H1 (cell line): ENCODE measurements around the gene APMAP. TPM values are rescaled to one million over a fixed set of nuclear protein-coding genes. Genes with fewer than 3 reads are reported as not detected.

Source experiments
- CTCF ChIA-PET: fragments of 300-600 bp; sonication (Branson Sonifier 250); formaldehyde crosslinking; loops from one replicate; lab custom pipeline; 2021; ENCODE audit not compliant: partially characterized antibody; lab: Charles Lee
- POLR2A ChIA-PET: fragments of 300-600 bp; sonication (Branson Sonifier 250); formaldehyde crosslinking; loops from one replicate; lab custom pipeline; 2021; ENCODE audit warnings: inconsistent platforms; ENCODE audit not compliant: partially characterized antibody; lab: Charles Lee
- DNase-seq, 2 experiments: peaks; one replicate each; pipeline versions ENCODE4 v3.0.0 to v3.0.0-alpha.2; 2010 to 2022; ENCODE audit warnings: low spot score in 2 of 2, low read depth in 1 of 2, mixed read lengths in 1 of 2
- FAIRE-seq: peaks from 2 replicates; lab custom pipeline; 2011; peaks lifted over from hg19 to GRCh38; lab: Jason Lieb, UNC
- H2AFZ ChIP-seq: 2 replicates; pipeline ENCODE4 v1.8.1; 2012; ENCODE audit warnings: low read length, inconsistent platforms
- H2AK5ac ChIP-seq: 2 replicates; pipeline ENCODE4 v1.6.1; 2013; ENCODE audit warnings: low read depth, low read length
- H2BK120ac ChIP-seq: replicated peaks from 2 replicates; pipeline ENCODE3; 2013; ENCODE audit warnings: low read depth, low read length, inconsistent platforms
- H2BK12ac ChIP-seq: 2 replicates; pipeline ENCODE4 v1.6.1; 2013; ENCODE audit warnings: low read depth, low read length
- H2BK15ac ChIP-seq: 2 replicates; pipeline ENCODE4 v1.6.1; 2013; ENCODE audit warnings: low read length
- H2BK20ac ChIP-seq: 2 replicates; pipeline ENCODE4 v1.6.1; 2013; ENCODE audit warnings: low read length
- H2BK5ac ChIP-seq: 2 replicates; pipeline ENCODE4 v1.6.1; 2013; ENCODE audit warnings: low read depth, low read length
- H3K14ac ChIP-seq: 2 replicates; pipeline ENCODE4 v1.6.1; 2013; ENCODE audit warnings: inconsistent platforms; ENCODE audit not compliant: insufficient read length
- H3K18ac ChIP-seq: 2 replicates; pipeline ENCODE4 v1.6.1; 2013; ENCODE audit warnings: low read length; ENCODE audit errors: extremely low read depth
- H3K23ac ChIP-seq: 2 replicates; pipeline ENCODE4 v1.6.1; 2013; ENCODE audit warnings: inconsistent platforms; ENCODE audit not compliant: insufficient read length
- H3K23me2 ChIP-seq: 2 replicates; pipeline ENCODE4 v1.6.1; 2013; ENCODE audit warnings: low read depth, low read length
- H3K27ac ChIP-seq: 2 replicates; pipeline ENCODE4 v1.6.1; 2011; ENCODE audit warnings: low read depth, low read length, inconsistent platforms
- H3K27me3 ChIP-seq, 4 experiments: replicated peaks in 1 of 4; 1 replicate in 1 of 4; 2 replicates in 3 of 4; pipeline versions ENCODE4 v1.6.1 to v1.8.1; 2011 to 2013; ENCODE audit warnings: low read length in 3 of 4, mild to moderate bottlenecking in 3 of 4, inconsistent platforms in 2 of 4, mixed read lengths in 2 of 4, moderate library complexity in 1 of 4; ENCODE audit not compliant: control insufficient read depth in 3 of 4, insufficient read depth in 3 of 4; ENCODE audit errors: extremely low read depth in 1 of 4
- H3K36me3 ChIP-seq, 4 experiments: 2 replicates each; pipeline versions ENCODE4 v1.6.1 to v1.8.1; 2011 to 2013; ENCODE audit warnings: mild to moderate bottlenecking in 4 of 4, low read length in 3 of 4, moderate library complexity in 2 of 4, control low read depth in 1 of 4, inconsistent platforms in 1 of 4; ENCODE audit not compliant: insufficient read depth in 4 of 4, control insufficient read depth in 2 of 4
- H3K4ac ChIP-seq: replicated peaks from 2 replicates; pipeline ENCODE3; 2013; ENCODE audit warnings: low read length, low read depth, mixed read lengths, inconsistent platforms; ENCODE audit not compliant: insufficient read length
- H3K4me1 ChIP-seq, 4 experiments: replicated peaks in 1 of 4; 1 replicate in 1 of 4; 2 replicates in 3 of 4; pipeline versions ENCODE4 v1.6.1 to v1.8.1; 2011 to 2013; ENCODE audit warnings: low read length in 3 of 4, inconsistent platforms in 2 of 4, mixed read lengths in 1 of 4; ENCODE audit not compliant: insufficient read depth in 4 of 4, control insufficient read depth in 3 of 4
- H3K4me2 ChIP-seq, 2 experiments: 2 replicates each; pipeline versions ENCODE4 v1.6.1 to v1.8.1; 2011 to 2013; ENCODE audit warnings: low read depth in 2 of 2, low read length in 2 of 2, control low read depth in 1 of 2, inconsistent platforms in 1 of 2, mild to moderate bottlenecking in 1 of 2; ENCODE audit not compliant: insufficient read depth in 1 of 2
- H3K4me3 ChIP-seq, 4 experiments: fragments of 200-600, 300-600 bp in 1 of 4; sonication (generic), shearing (Covaris generic), sonication (Bioruptor Twin) in 1 of 4; 2 replicates each; pipeline versions ENCODE4 v1.5.1 to v1.8.1; 2011 to 2016; ENCODE audit warnings: low read length in 4 of 4, low read depth in 3 of 4, control low read depth in 2 of 4, inconsistent platforms in 2 of 4, mild to moderate bottlenecking in 2 of 4, mixed read lengths in 1 of 4, moderate library complexity in 1 of 4; ENCODE audit not compliant: insufficient read depth in 2 of 4; ENCODE audit errors: extremely low read depth in 1 of 4
- H3K56ac ChIP-seq: replicated peaks from 2 replicates; pipeline ENCODE3; 2013; ENCODE audit warnings: low read depth, mild to moderate bottlenecking, mixed read lengths, low read length, inconsistent platforms; ENCODE audit not compliant: insufficient read length
- H3K79me1 ChIP-seq: 2 replicates; pipeline ENCODE4 v1.6.1; 2013; ENCODE audit warnings: low read depth, low read length, control low read depth
- H3K79me2 ChIP-seq, 2 experiments: 2 replicates each; pipeline versions ENCODE4 v1.6.1 to v1.8.1; 2012 to 2013; ENCODE audit warnings: low read length in 2 of 2, mild to moderate bottlenecking in 2 of 2, inconsistent platforms in 1 of 2; ENCODE audit not compliant: insufficient read depth in 2 of 2, control insufficient read depth in 1 of 2
- H3K9ac ChIP-seq, 4 experiments: replicated peaks in 1 of 4; 1 replicate in 1 of 4; 2 replicates in 3 of 4; pipeline versions ENCODE4 v1.6.1 to v1.8.1; 2011 to 2013; ENCODE audit warnings: low read depth in 3 of 4, low read length in 3 of 4, control low read depth in 2 of 4, mild to moderate bottlenecking in 2 of 4, moderate library complexity in 2 of 4, inconsistent platforms in 1 of 4; ENCODE audit errors: extremely low read depth in 1 of 4
- H3K9me3 ChIP-seq, 2 experiments: 2 replicates each; pipeline versions ENCODE4 v1.6.1 to v1.8.1; 2012 to 2013; ENCODE audit warnings: mild to moderate bottlenecking in 2 of 2, moderate library complexity in 2 of 2, control low read depth in 1 of 2, inconsistent platforms in 1 of 2, low read depth in 1 of 2, low read length in 1 of 2, mixed read lengths in 1 of 2; ENCODE audit not compliant: insufficient read depth in 2 of 2
- H4K20me1 ChIP-seq, 2 experiments: replicated peaks in 1 of 2; 2 replicates each; pipeline versions ENCODE3 to v1.8.1; 2011 to 2013; ENCODE audit warnings: inconsistent platforms in 2 of 2, low read length in 2 of 2, mild to moderate bottlenecking in 1 of 2; ENCODE audit not compliant: insufficient read depth in 2 of 2, control insufficient read depth in 1 of 2
- H4K5ac ChIP-seq: 2 replicates; pipeline ENCODE4 v1.6.1; 2013; ENCODE audit warnings: low read length, low read depth, mixed read lengths, inconsistent platforms; ENCODE audit not compliant: insufficient read length
- H4K8ac ChIP-seq: 2 replicates; pipeline ENCODE4 v1.8.0; 2013; ENCODE audit warnings: mild to moderate bottlenecking, moderate library complexity, low read length, inconsistent platforms; ENCODE audit not compliant: insufficient read depth; ENCODE audit errors: extremely low read depth
- H4K91ac ChIP-seq: replicated peaks from 2 replicates; pipeline ENCODE3; 2013; ENCODE audit warnings: low read length, mixed read lengths, inconsistent platforms; ENCODE audit not compliant: insufficient read length
- BACH1 ChIP-seq: IDR thresholded peaks from 2 replicates; pipeline ENCODE4 v1.6.1; 2012; ENCODE audit warnings: low read length, improper control_type of control experiment
- CHD2 ChIP-seq: IDR thresholded peaks from 2 replicates; pipeline ENCODE4 v1.6.1; 2012; ENCODE audit warnings: low read length, improper control_type of control experiment
- CREB1 ChIP-seq: IDR thresholded peaks from 2 replicates; pipeline ENCODE4 v1.6.1; 2012; ENCODE audit warnings: inconsistent platforms
- GABPA ChIP-seq: IDR thresholded peaks from 2 replicates; pipeline ENCODE4 v1.6.1; 2011; ENCODE audit warnings: mild to moderate bottlenecking, low read length, moderate library complexity, borderline replicate concordance; ENCODE audit not compliant: insufficient read depth
- HDAC6 ChIP-seq: IDR thresholded peaks from one replicate; pipeline ENCODE4 v1.7.1; 2012; ENCODE audit warnings: low read depth, mild to moderate bottlenecking, inconsistent platforms, low read length, moderate library complexity
- POLR2A ChIP-seq, 2 experiments: IDR thresholded peaks; 1 replicate in 1 of 2; 2 replicates in 1 of 2; pipeline ENCODE4 v1.6.1; 2011; ENCODE audit warnings: low read depth in 2 of 2, low read length in 2 of 2, mild to moderate bottlenecking in 2 of 2; ENCODE audit errors: control extremely low read depth in 1 of 2
- RXRA ChIP-seq: IDR thresholded peaks from 2 replicates; pipeline ENCODE4 v1.6.1; 2011; ENCODE audit warnings: low read depth, mild to moderate bottlenecking, low read length, moderate library complexity; ENCODE audit not compliant: insufficient read depth
- SIN3A ChIP-seq, 2 experiments: IDR thresholded peaks in 1 of 2; conservative IDR thresholded peaks in 1 of 2; 2 replicates each; pipeline ENCODE4 v1.6.1; 2011 to 2012; ENCODE audit warnings: low read length in 2 of 2, improper control_type of control experiment in 1 of 2, low read depth in 1 of 2, mild to moderate bottlenecking in 1 of 2
- SIX5 ChIP-seq: IDR thresholded peaks from 2 replicates; pipeline ENCODE4 v1.6.1; 2011; ENCODE audit warnings: mild to moderate bottlenecking, low read depth, low read length
- SP2 ChIP-seq: IDR thresholded peaks from 2 replicates; pipeline ENCODE4 v1.6.1; 2012; ENCODE audit warnings: mild to moderate bottlenecking, low read length, inconsistent platforms
- TAF1 ChIP-seq: IDR thresholded peaks from 2 replicates; pipeline ENCODE4 v1.6.1; 2011; ENCODE audit warnings: mild to moderate bottlenecking, low read depth, low read length
- WGBS, 2 experiments: shearing (Covaris generic) in 1 of 2; methylation state at CpG; one replicate each; pipeline versions ENCODE4 v1.1.6 to v1.1.7; 2013 to 2015; ENCODE audit warnings: low lambda C conversion rate in 2 of 2, mixed read lengths in 2 of 2, inconsistent platforms in 1 of 2, low coverage in 1 of 2, missing lambda C conversion rate in 1 of 2; ENCODE audit not compliant: insufficient replicate concordance in 2 of 2, insufficient coverage in 1 of 2, insufficient read length in 1 of 2; ENCODE audit errors: extremely low coverage in 1 of 2, missing lambda C conversion rate in 1 of 2; 5-methylcytosine and 5-hydroxymethylcytosine counted together
- polyA plus RNA-seq, 7 experiments: library from polyadenylated mRNA; depleted of rRNA in 3 of 7; stranded (reverse) in 5 of 7; unstranded in 2 of 7; fragments of >200 nt in 5 of 7; fragments of 200-250 nt in 2 of 7; gene quantifications; 1 replicate in 5 of 7; 2 replicates in 1 of 7; 4 replicates in 1 of 7; pipeline versions ENCODE4 v1.2.1 to v1.2.3, GENCODE V29; 2011 to 2013; ENCODE audit warnings: missing spikeins in 2 of 7, mixed read lengths in 2 of 7
- total RNA-seq: library from RNA; stranded (reverse); fragmentation: NEBNext Ultra II Directional; extraction: Animal tissue kit (Norgen Biotek cat#: 25700); gene quantifications from 2 replicates; pipeline ENCODE4 v1.2.1, GENCODE V29; 2021
- TF ChIP-seq, protein P1 (sequence below), 3 experiments: IDR thresholded peaks; 1 replicate in 2 of 3; 2 replicates in 1 of 3; pipeline versions ENCODE4 v1.5.1 to v1.6.1; 2011; ENCODE audit warnings: low read length in 3 of 3, mild to moderate bottlenecking in 3 of 3, inconsistent platforms in 2 of 3, low read depth in 1 of 3, moderate library complexity in 1 of 3; ENCODE audit not compliant: insufficient read depth in 1 of 3; ENCODE audit errors: control extremely low read depth in 1 of 3
- TF ChIP-seq, protein P2 (sequence below): IDR thresholded peaks from 2 replicates; pipeline ENCODE4 v1.6.1; 2012; ENCODE audit warnings: inconsistent platforms

APMAP gene
- total and polyA plus RNA-seq, 2 of the 8 experiments (the other 6 are each of a cell fraction or from before 2014, with no cell fraction given), result 31.3 to 66.0 TPM

DNA sequence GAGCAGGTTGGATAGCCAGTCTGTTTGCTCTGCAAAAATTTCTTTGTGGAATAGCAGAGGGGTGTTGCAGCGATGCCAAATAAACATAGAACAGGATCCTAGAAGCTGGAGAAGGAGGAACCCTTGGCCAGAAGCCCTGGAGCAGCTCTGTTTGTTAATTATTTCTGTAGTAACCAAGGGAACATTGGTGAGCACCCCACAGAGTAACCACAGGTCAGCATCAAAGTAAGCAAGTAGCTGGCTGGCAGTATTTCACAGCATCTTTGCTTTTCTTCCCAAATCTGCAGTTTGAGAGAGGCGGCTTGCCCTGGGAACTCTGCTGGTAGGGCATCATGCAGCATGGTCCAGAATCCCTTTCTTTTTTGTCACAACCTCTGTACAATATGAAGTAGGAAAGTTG, 12.7 kb upstream of the APMAP start:
- no peak for FAIRE-seq
- Histone ChIP-seq H4K8ac (no peak overlapping the region), H2BK5ac (no peak overlapping the region), H2AK5ac (no peak overlapping the region), H3K4me3 (no peak overlapping the region), H3K23ac (no peak overlapping the region), H3K4ac (no peak overlapping the region), H3K9me3 (no peaks in the 10 kb centered on the region), H2BK12ac (no peak overlapping the region), H2BK20ac (no peak overlapping the region), H4K20me1 (no peaks in the 10 kb centered on the region), H2AFZ (no peak overlapping the region), H3K79me2 (no peaks in the 10 kb centered on the region), H4K5ac (no peak overlapping the region), H2BK15ac (no peak overlapping the region), H3K27ac (no peak overlapping the region), H2BK120ac (no peak overlapping the region), H3K9ac (no peak overlapping the region), H3K23me2 (no peaks in the 10 kb centered on the region), H3K36me3 (no peaks in the 10 kb centered on the region), H4K91ac (no peak overlapping the region), H3K4me2 (no peak overlapping the region), H3K18ac (no peak overlapping the region), H3K27me3 (no peaks in the 10 kb centered on the region), H3K14ac (no peak overlapping the region), H3K56ac (no peak overlapping the region), H3K79me1 (no peaks in the 10 kb centered on the region), H3K4me1 (no peaks in the 10 kb centered on the region)
- ChIA-PET CTCF (interaction anchor here (1.1 kb wide), 1 partner anchor 59 kb away, joined by 4 read pairs; no protein-coding TSS in a partner anchor), POLR2A (no interaction called here)
- no peak for DNase-seq
- 88% methylated on average over 2 of the region's 2 CpGs; no CpG with 5 or more reads in 1 of the 2 experiments for WGBS, 2 experiments
- TF ChIP-seq SP2 (no peak), HDAC6 (no peak), TAF1 (no peak), POLR2A (IDR thresholded peaks at IDR 0.05; ENCODE audit: control extremely low read depth in 1 of 2, low read depth in 2 of 2, low read length in 2 of 2) (no peak), RXRA (no peak), CHD2 (no peak), SIN3A (conservative IDR thresholded peaks at IDR 0.05 in 1 of 2, IDR thresholded peaks at IDR 0.05 in 1 of 2; ENCODE audit: low read depth in 1 of 2, low read length in 2 of 2) (no peak), CREB1 (no peak), SIX5 (no peak), BACH1 (no peak), GABPA (no peak)
- TF ChIP-seq, protein P1, sequence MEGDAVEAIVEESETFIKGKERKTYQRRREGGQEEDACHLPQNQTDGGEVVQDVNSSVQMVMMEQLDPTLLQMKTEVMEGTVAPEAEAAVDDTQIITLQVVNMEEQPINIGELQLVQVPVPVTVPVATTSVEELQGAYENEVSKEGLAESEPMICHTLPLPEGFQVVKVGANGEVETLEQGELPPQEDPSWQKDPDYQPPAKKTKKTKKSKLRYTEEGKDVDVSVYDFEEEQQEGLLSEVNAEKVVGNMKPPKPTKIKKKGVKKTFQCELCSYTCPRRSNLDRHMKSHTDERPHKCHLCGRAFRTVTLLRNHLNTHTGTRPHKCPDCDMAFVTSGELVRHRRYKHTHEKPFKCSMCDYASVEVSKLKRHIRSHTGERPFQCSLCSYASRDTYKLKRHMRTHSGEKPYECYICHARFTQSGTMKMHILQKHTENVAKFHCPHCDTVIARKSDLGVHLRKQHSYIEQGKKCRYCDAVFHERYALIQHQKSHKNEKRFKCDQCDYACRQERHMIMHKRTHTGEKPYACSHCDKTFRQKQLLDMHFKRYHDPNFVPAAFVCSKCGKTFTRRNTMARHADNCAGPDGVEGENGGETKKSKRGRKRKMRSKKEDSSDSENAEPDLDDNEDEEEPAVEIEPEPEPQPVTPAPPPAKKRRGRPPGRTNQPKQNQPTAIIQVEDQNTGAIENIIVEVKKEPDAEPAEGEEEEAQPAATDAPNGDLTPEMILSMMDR (IDR thresholded peaks at IDR 0.05; ENCODE audit: control extremely low read depth in 1 of 3, insufficient read depth in 1 of 3, low read depth in 1 of 3, low read length in 3 of 3), result no peak
- TF ChIP-seq, protein P2, sequence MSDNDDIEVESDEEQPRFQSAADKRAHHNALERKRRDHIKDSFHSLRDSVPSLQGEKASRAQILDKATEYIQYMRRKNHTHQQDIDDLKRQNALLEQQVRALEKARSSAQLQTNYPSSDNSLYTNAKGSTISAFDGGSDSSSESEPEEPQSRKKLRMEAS, result no peak
